HepG2 (cell line): ENCODE data around the gene TBXA2R. TPM values are rescaled to one million over a fixed set of nuclear protein-coding genes. Genes with fewer than 3 reads are reported as not detected.

Experiments
- ATAC-seq: fragments of 200-7000 bp; cut with Tn5 transposase; 3 replicates; pipeline ENCODE4 v1.9.1; 2020; ENCODE audit warnings: mild to moderate bottlenecking, moderate library complexity
- BruUV-seq: library from RNA; stranded (reverse); fragments of 400-500 nt; replicated peaks from 2 replicates; lab custom pipeline; 2021; lab: Mats Ljungman, UMichigan
- CTCF ChIA-PET: fragments of 300-600 bp; formaldehyde crosslinking; extraction: SDS; loops from one replicate; lab custom pipeline; 2021; ENCODE audit warnings: low total read pairs, inconsistent platforms, low intra/inter-chr PET ratio; lab: Yijun Ruan, JAX
- POLR2A ChIA-PET: fragments of 350-600 bp; sonication (Branson Sonifier 250); formaldehyde crosslinking; loops from one replicate; lab custom pipeline; 2020; ENCODE audit warnings: antibody characterized with exemption, inconsistent platforms; lab: Yijun Ruan, JAX
- DNase-seq: peaks from one replicate; pipeline ENCODE4 v3.0.0-alpha.2; 2015; ENCODE audit warnings: low spot score
- FAIRE-seq: peaks from 3 replicates; lab custom pipeline; 2011; peaks lifted over from hg19 to GRCh38; lab: Jason Lieb, UNC
- H2AFZ ChIP-seq: one replicate; pipeline ENCODE4 v1.6.1; 2011; ENCODE audit warnings: low read length, inconsistent platforms
- H3K27ac ChIP-seq: fragments of 300-600 bp; 3 replicates; pipeline ENCODE4 v1.8.0; 2011; ENCODE audit warnings: mixed run types, mild to moderate bottlenecking, mixed read lengths, low read length, inconsistent platforms; ENCODE audit not compliant: insufficient read depth; ENCODE audit errors: extremely low read length
- H3K27me3 ChIP-seq, 2 experiments: fragments of 200-600 bp in 1 of 2; 2 replicates in 1 of 2; 3 replicates in 1 of 2; pipeline versions ENCODE4 v1.6.0 to v1.8.0; 2011; ENCODE audit warnings: low read length in 2 of 2, mild to moderate bottlenecking in 2 of 2, moderate library complexity in 2 of 2, inconsistent platforms in 1 of 2; ENCODE audit not compliant: insufficient read depth in 2 of 2, control insufficient read depth in 1 of 2
- H3K36me3 ChIP-seq, 2 experiments: fragments of 200-600 bp in 1 of 2; replicated peaks in 1 of 2; 2 replicates in 1 of 2; 3 replicates in 1 of 2; pipeline versions ENCODE4 v1.5.1 to v1.8.0; 2011; ENCODE audit warnings: low read length in 2 of 2, inconsistent platforms in 1 of 2; ENCODE audit not compliant: insufficient read depth in 2 of 2, control insufficient read depth in 1 of 2
- H3K4me1 ChIP-seq: 2 replicates; pipeline ENCODE4 v1.5.1; 2012; ENCODE audit warnings: low read length, inconsistent platforms; ENCODE audit not compliant: insufficient read depth
- H3K4me2 ChIP-seq: 2 replicates; pipeline ENCODE4 v1.6.0; 2011; ENCODE audit warnings: low read depth, low read length, inconsistent platforms
- H3K4me3 ChIP-seq, 3 experiments: fragments of 200-600 bp in 1 of 3; sonication (generic), shearing (Covaris generic) in 1 of 3; replicated peaks in 1 of 3; 2 replicates each; pipeline ENCODE4 v1.5.1; 2011 to 2016; ENCODE audit warnings: low read length in 3 of 3, inconsistent platforms in 2 of 3, low read depth in 2 of 3, mild to moderate bottlenecking in 2 of 3, control low read depth in 1 of 3, mixed read lengths in 1 of 3; ENCODE audit not compliant: insufficient read depth in 1 of 3
- H3K79me2 ChIP-seq: one replicate; pipeline ENCODE4 v1.6.1; 2011; ENCODE audit warnings: low read length, inconsistent platforms; ENCODE audit not compliant: insufficient read depth
- H3K9ac ChIP-seq: 2 replicates; pipeline ENCODE4 v1.6.0; 2011; ENCODE audit warnings: mild to moderate bottlenecking, low read depth, low read length, inconsistent platforms; ENCODE audit not compliant: insufficient read depth
- H3K9me3 ChIP-seq: 2 replicates; pipeline ENCODE4 v1.5.1; 2012; ENCODE audit warnings: mild to moderate bottlenecking, low read length
- H4K20me1 ChIP-seq: 2 replicates; pipeline ENCODE4 v1.6.0; 2011; ENCODE audit warnings: inconsistent platforms, mild to moderate bottlenecking, low read length, moderate library complexity; ENCODE audit not compliant: insufficient read depth
- ARID5B ChIP-seq: IDR thresholded peaks from 2 replicates; pipeline ENCODE4 v1.4.0; 2020; ENCODE audit warnings: mild to moderate bottlenecking, missing genetic modification reagents
- ATF6 ChIP-seq: sonication (generic); formaldehyde crosslinking; conservative IDR thresholded peaks from 2 replicates; pipeline ENCODE4 v1.4.0; 2020; ENCODE audit warnings: missing genetic modification reagents
- CEBPB ChIP-seq: IDR thresholded peaks from 2 replicates; pipeline ENCODE4 v1.6.1; 2011; ENCODE audit warnings: low read depth, low read length, improper control_type of control experiment, borderline replicate concordance
- CEBPG ChIP-seq: IDR thresholded peaks from 2 replicates; pipeline ENCODE4 v1.6.1; 2016
- HIC2 ChIP-seq: sonication (generic); formaldehyde crosslinking; IDR thresholded peaks from 2 replicates; pipeline ENCODE4 v1.9.0; 2022; ENCODE audit warnings: low read depth, missing genetic modification reagents
- NR2F6 ChIP-seq, 2 experiments: IDR thresholded peaks; 2 replicates each; pipeline ENCODE4 v1.6.1; 2016; ENCODE audit warnings: antibody characterized with exemption in 1 of 2, mild to moderate bottlenecking in 1 of 2
- PRDM10 ChIP-seq: sonication (generic); formaldehyde crosslinking; IDR thresholded peaks from 2 replicates; pipeline ENCODE4 v1.4.0; 2020; ENCODE audit warnings: low read depth, missing genetic modification reagents
- PRMT3 ChIP-seq: sonication (generic); formaldehyde crosslinking; IDR thresholded peaks from 2 replicates; pipeline ENCODE4 v1.8.1; 2022; ENCODE audit warnings: low read depth, mild to moderate bottlenecking, moderate library complexity, missing genetic modification reagents, borderline replicate concordance
- SOX5 ChIP-seq: IDR thresholded peaks from 2 replicates; pipeline ENCODE4 v1.6.1; 2016; ENCODE audit warnings: borderline replicate concordance
- TEAD3 ChIP-seq: optimal IDR thresholded peaks from 2 replicates; pipeline ENCODE3; 2016; ENCODE audit warnings: borderline replicate concordance
- TRIM24 ChIP-seq: sonication (generic); formaldehyde crosslinking; IDR thresholded peaks from 2 replicates; pipeline ENCODE4 v1.8.0; 2022; ENCODE audit warnings: mild to moderate bottlenecking, missing genetic modification reagents
- ZMYM3 ChIP-seq: sonication (generic); formaldehyde crosslinking; IDR thresholded peaks from 2 replicates; pipeline ENCODE4 v1.5.1; 2020; ENCODE audit warnings: mild to moderate bottlenecking, missing genetic modification reagents
- ZNF879 ChIP-seq: sonication (generic); formaldehyde crosslinking; IDR thresholded peaks from 2 replicates; pipeline ENCODE4 v1.8.1; 2023; ENCODE audit warnings: missing genetic modification reagents
- WGBS: methylation state at CpG from one replicate; pipeline ENCODE4 v1.1.6; 2017; ENCODE audit warnings: low lambda C conversion rate; 5-methylcytosine and 5-hydroxymethylcytosine counted together
- in situ Hi-C: cut with HindIII; loops from 2 replicates; pipeline ENCODE4 v1.10.0; 2017; ENCODE audit warnings: low pct_unique_long_range_greater_than_20kb; ENCODE audit not compliant: extremely low pct_ligation_motif_present
- intact Hi-C: fragments of 100-400 bp; cut with micrococcal nuclease; formaldehyde crosslinking; loops from one replicate; pipeline ENCODE4 v1.10.0; 2022; ENCODE audit not compliant: unreplicated experiment
- polyA plus RNA-seq, 8 experiments: library from polyadenylated mRNA; depleted of rRNA in 3 of 8; stranded (reverse) in 7 of 8; unstranded in 1 of 8; fragments of >200 nt; fragmentation: Illumina TruSeq in 4 of 8; extraction: Trizol in 4 of 8; gene quantifications; 2 replicates each; pipeline versions ENCODE4 v1.2.1 to v1.2.3, GENCODE V29; 2011 to 2016; ENCODE audit warnings: low read depth in 4 of 8, missing spikeins in 1 of 8, mixed read lengths in 1 of 8; ENCODE audit not compliant: insufficient read depth in 1 of 8
- total RNA-seq, 5 experiments: library from RNA; depleted of rRNA; stranded (reverse); fragments of >200 nt; fragmentation: Illumina TruSeq; extraction: Trizol; gene quantifications; 2 replicates each; pipeline ENCODE4 v1.2.3, GENCODE V29; 2016; ENCODE audit warnings: low read depth in 1 of 5

The TBXA2R gene
- total and polyA plus RNA-seq, 2 of the 13 experiments (the other 11 are each of a cell fraction or from before 2014, with no cell fraction given): 0.09 TPM; not detected in 1

GRCh38 chr19:3570606-3571011, 36.1 kb downstream of the TBXA2R start:
- H3K4me2 ChIP-seq: peak overlapping the region; percentile 68
- peaks cover 4% of the 10 kb centered on the region for H4K20me1 ChIP-seq
- H3K27ac ChIP-seq: no peak overlapping the region
- no TSS peak for BruUV-seq
- peaks cover 42% of the 10 kb centered on the region for H3K4me1 ChIP-seq
- intact Hi-C loops (loop anchor here (5.0 kb wide), 1 partner anchor 63 kb away; the partner anchor contains the start of gene FZR1), in situ Hi-C loops (no loop called here)
- POLR2A ChIA-PET: interaction anchor here (0.8 kb wide), 1 partner anchor 13 kb away, joined by 3 read pairs; no protein-coding TSS in a partner anchor
- H3K4me3 ChIP-seq: peak overlapping the region in 1 of 3 experiments; percentile 37; a peak in 2 of 6 replicates
- DNase-seq: peak; percentile 67
- FAIRE-seq: peak; percentile 12
- no peak overlapping the region for H3K9ac ChIP-seq
- no peak for ATAC-seq
- no peaks in the 10 kb centered on the region for H3K9me3 ChIP-seq
- no peaks in the 10 kb centered on the region for H3K36me3 ChIP-seq
- 2% methylated on average over 7 of the region's 7 CpGs for WGBS
- H3K27me3 ChIP-seq: no peaks in the 10 kb centered on the region
- CTCF ChIA-PET: no interaction called here
- no peak overlapping the region for H2AFZ ChIP-seq
- peaks cover 2% of the 10 kb centered on the region for H3K79me2 ChIP-seq
- TF ChIP-seq CEBPG (CRISPR knock-in tag) (peak; percentile 90), ARID5B (CRISPR knock-in tag) (peak; percentile 22; the same call in 1 of the 2 replicates), ATF6 (CRISPR knock-in tag) (no peak), TRIM24 (CRISPR knock-in tag) (no peak), ZMYM3 (CRISPR knock-in tag) (0 out of 2 replicates have a peak, but pooled peaks have one; percentile 31), ZNF879 (CRISPR knock-in tag) (no peak), HIC2 (CRISPR knock-in tag) (no peak), TEAD3 (peak; percentile 66), SOX5 (peak; percentile 35; the same call in 1 of the 2 replicates), NR2F6 (IDR thresholded peaks at IDR 0.05) (peak; percentile 20; the same call in 1 of the 2 replicates), NR2F6 (CRISPR knock-in tag; IDR thresholded peaks at IDR 0.05) (peak; percentile 5; the same call in 1 of the 2 replicates), PRMT3 (CRISPR knock-in tag) (no peak), PRDM10 (CRISPR knock-in tag) (peak; percentile 72), CEBPB (peak; percentile 74)
